ENCODE measurements around the gene NLGN4Y. TPM values are rescaled to one million over a fixed set of nuclear protein-coding genes. Genes with fewer than 3 reads are reported as not detected.

The NLGN4Y gene
- total and polyA plus RNA-seq, 2 donors (not counting 1 experiment from before 2014, with no cell fraction given) = 21.8 TPM; not detected in 1

- TF ChIP-seq EZH2 (IDR thresholded peaks at IDR 0.05; ENCODE audit: low read length, missing control alignments) (no peak), CTCF (conservative IDR thresholded peaks at IDR 0.05 in 1 of 2, IDR thresholded peaks at IDR 0.05 in 1 of 2; ENCODE audit: low read depth in 1 of 2, low read length in 2 of 2) (no peak)
- no peaks in the 10 kb centered on the region for H3K79me2 ChIP-seq (ENCODE audit: control insufficient read depth, insufficient read depth, low read length)
- H4K20me1 ChIP-seq (ENCODE audit: control insufficient read depth, extremely low read depth, insufficient read depth, low read length) = no peaks in the 10 kb centered on the region
- no peak overlapping the region for H2AFZ ChIP-seq (ENCODE audit: low read length)
- H3K27me3 ChIP-seq (ENCODE audit: control insufficient read depth, insufficient read depth, low read length) = no peaks in the 10 kb centered on the region
- no peaks in the 10 kb centered on the region for H3K9me3 ChIP-seq (ENCODE audit: control insufficient read depth, insufficient read depth, low read depth, low read length)
- H3K4me1 ChIP-seq (ENCODE audit: control insufficient read depth, extremely low read depth, insufficient read depth, low read length) = no peaks in the 10 kb centered on the region
- H3K9ac ChIP-seq (ENCODE audit: insufficient read depth, low read length) = no peak overlapping the region
- no peak overlapping the region for H3K4me2 ChIP-seq (ENCODE audit: extremely low read depth, insufficient read depth, low read length)
- H3K36me3 ChIP-seq (ENCODE audit: control insufficient read depth, insufficient read depth, low read length) = no peaks in the 10 kb centered on the region
- no peak for DNase-seq (ENCODE audit: low read depth in 2 of 2)
- H3K4me3 ChIP-seq (replicated peaks in 1 of 4; ENCODE audit: control extremely low read depth in 1 of 4, insufficient read depth in 1 of 4, low read depth in 3 of 4, low read length in 4 of 4) = no peak overlapping the region
- no peak overlapping the region for H3K27ac ChIP-seq (ENCODE audit: insufficient read depth, low read length)
These were observed 117.5 kb downstream of the NLGN4Y start for GRCh38 chrY:14641853-14642252.

- no peak overlapping the region for H3K4me2 ChIP-seq (ENCODE audit: extremely low read depth, insufficient read depth, low read length)
- H4K20me1 ChIP-seq (ENCODE audit: control insufficient read depth, extremely low read depth, insufficient read depth, low read length) = no peaks in the 10 kb centered on the region
- no peak overlapping the region for H2AFZ ChIP-seq (ENCODE audit: low read length)
- no peak overlapping the region for H3K4me3 ChIP-seq (replicated peaks in 1 of 4; ENCODE audit: control extremely low read depth in 1 of 4, insufficient read depth in 1 of 4, low read depth in 3 of 4, low read length in 4 of 4)
- H3K9me3 ChIP-seq (ENCODE audit: control insufficient read depth, insufficient read depth, low read depth, low read length) = no peaks in the 10 kb centered on the region
- H3K4me1 ChIP-seq (ENCODE audit: control insufficient read depth, extremely low read depth, insufficient read depth, low read length) = no peaks in the 10 kb centered on the region
- H3K36me3 ChIP-seq (ENCODE audit: control insufficient read depth, insufficient read depth, low read length) = no peaks in the 10 kb centered on the region
- no peaks in the 10 kb centered on the region for H3K27me3 ChIP-seq (ENCODE audit: control insufficient read depth, insufficient read depth, low read length)
- no peak overlapping the region for H3K27ac ChIP-seq (ENCODE audit: insufficient read depth, low read length)
- TF ChIP-seq EZH2 (IDR thresholded peaks at IDR 0.05; ENCODE audit: low read length, missing control alignments) = no peak
- H3K79me2 ChIP-seq (ENCODE audit: control insufficient read depth, insufficient read depth, low read length) = no peaks in the 10 kb centered on the region
- no peak overlapping the region for H3K9ac ChIP-seq (ENCODE audit: insufficient read depth, low read length)
- DNase-seq (ENCODE audit: low read depth in 2 of 2) = peak in 1 of 2 donors; percentile 87
These were observed 120.0 kb downstream of the NLGN4Y start for GRCh38 chrY:14644157-14644952.

- Histone ChIP-seq H4K20me1 (ENCODE audit: control insufficient read depth, extremely low read depth, insufficient read depth, low read length) (no peaks in the 10 kb centered on the region), H2AFZ (ENCODE audit: low read length) (no peak overlapping the region), H3K4me3 (replicated peaks in 1 of 4; ENCODE audit: control extremely low read depth in 1 of 4, insufficient read depth in 1 of 4, low read depth in 3 of 4, low read length in 4 of 4) (no peak overlapping the region), H3K4me1 (ENCODE audit: control insufficient read depth, extremely low read depth, insufficient read depth, low read length) (no peaks in the 10 kb centered on the region), H3K79me2 (ENCODE audit: control insufficient read depth, insufficient read depth, low read length) (no peaks in the 10 kb centered on the region), H3K36me3 (ENCODE audit: control insufficient read depth, insufficient read depth, low read length) (no peaks in the 10 kb centered on the region), H3K9ac (ENCODE audit: insufficient read depth, low read length) (no peak overlapping the region), H3K27ac (ENCODE audit: insufficient read depth, low read length) (no peak overlapping the region), H3K4me2 (ENCODE audit: extremely low read depth, insufficient read depth, low read length) (no peak overlapping the region), H3K27me3 (ENCODE audit: control insufficient read depth, insufficient read depth, low read length) (no peaks in the 10 kb centered on the region), H3K9me3 (ENCODE audit: control insufficient read depth, insufficient read depth, low read depth, low read length) (no peaks in the 10 kb centered on the region)
- DNase-seq (ENCODE audit: low read depth in 2 of 2) = peak in 1 of 2 donors; percentile 5
- TF ChIP-seq EZH2 (IDR thresholded peaks at IDR 0.05; ENCODE audit: low read length, missing control alignments) (no peak), CTCF (conservative IDR thresholded peaks at IDR 0.05 in 1 of 2, IDR thresholded peaks at IDR 0.05 in 1 of 2; ENCODE audit: low read depth in 1 of 2, low read length in 2 of 2) (no peak)
These were observed 154.9 kb downstream of the NLGN4Y start for GRCh38 chrY:14679181-14679580.
